Stimulated activated naive CD8-positive, alpha-beta T cell treated with anti-CD3 and anti-CD28 coated beads, Interleukin-15, Interleukin-2, amounts not matched to agents 100 U/mL and 50 U/mL, for 24 hours (primary cell): ENCODE measurements around the gene BHMT2.

Experiments used
- ATAC-seq: fragments of 150-1000 bp; cut with Tn5 transposase; one replicate; pipeline ENCODE4 v1.10.0; 2021
- DNase-seq: peaks from one replicate; pipeline ENCODE4 v3.0.0; 2021

Gene BHMT2

DNA sequence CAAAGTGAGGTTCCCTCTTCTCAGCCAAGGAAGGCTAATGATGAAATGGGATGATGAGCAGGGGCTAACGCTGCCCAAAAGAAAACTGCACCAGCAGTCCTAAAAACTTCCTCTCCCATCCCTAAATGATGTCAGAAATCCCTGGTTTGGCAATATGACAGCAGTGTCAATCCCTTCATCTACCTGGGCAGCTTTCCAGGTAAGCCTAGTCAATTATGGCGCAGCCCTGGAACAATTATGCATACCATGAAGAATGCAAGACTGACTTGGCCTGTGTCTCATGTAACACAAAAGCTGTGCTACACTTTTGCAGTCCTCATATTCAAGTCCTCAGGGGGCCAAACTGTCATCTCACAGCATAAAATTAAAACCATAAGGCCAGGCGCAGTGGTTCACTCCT is 7.1 kb upstream of the BHMT2 start:
- DNase-seq, result no peak
- no peak for ATAC-seq

DNA sequence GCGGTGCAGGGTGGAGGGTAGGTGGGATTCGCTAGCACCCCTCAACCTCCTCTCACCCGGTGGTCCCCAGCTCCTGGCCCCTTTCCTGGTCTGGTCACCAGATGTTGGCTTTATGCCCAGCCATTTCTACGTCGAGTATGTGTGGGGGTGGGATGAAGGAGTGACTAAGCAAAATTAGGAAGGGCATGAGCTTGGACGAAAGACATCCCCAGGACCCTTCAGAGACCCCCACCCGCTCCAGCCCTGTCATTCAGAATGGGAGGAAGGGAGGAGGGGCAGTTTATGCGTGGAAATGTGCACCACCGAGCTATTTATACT is 742 bp downstream of the BHMT2 start:
- ATAC-seq (no peak), DNase-seq (no peak)

DNA sequence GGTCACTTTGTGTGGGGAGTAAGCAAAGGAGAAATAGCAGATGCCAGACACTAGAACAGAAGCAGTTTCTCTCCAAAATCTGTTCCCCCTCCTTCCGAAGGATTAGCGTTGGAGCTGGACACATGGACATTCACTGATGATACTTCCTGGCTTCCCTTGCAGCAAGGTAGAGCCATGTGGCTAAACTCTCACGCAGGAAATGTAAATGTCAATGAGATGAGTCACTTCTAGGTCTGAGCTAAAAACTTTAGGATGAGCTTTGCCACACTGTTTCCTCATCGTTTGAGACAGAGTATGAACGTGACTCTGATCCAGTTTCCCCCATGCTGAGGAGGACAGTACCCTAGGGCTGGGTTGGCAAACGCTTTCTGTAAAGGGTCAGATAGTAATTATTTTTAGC is 5.1 kb downstream of the BHMT2 start:
- ATAC-seq (peak; percentile 65), DNase-seq (no peak)

DNA sequence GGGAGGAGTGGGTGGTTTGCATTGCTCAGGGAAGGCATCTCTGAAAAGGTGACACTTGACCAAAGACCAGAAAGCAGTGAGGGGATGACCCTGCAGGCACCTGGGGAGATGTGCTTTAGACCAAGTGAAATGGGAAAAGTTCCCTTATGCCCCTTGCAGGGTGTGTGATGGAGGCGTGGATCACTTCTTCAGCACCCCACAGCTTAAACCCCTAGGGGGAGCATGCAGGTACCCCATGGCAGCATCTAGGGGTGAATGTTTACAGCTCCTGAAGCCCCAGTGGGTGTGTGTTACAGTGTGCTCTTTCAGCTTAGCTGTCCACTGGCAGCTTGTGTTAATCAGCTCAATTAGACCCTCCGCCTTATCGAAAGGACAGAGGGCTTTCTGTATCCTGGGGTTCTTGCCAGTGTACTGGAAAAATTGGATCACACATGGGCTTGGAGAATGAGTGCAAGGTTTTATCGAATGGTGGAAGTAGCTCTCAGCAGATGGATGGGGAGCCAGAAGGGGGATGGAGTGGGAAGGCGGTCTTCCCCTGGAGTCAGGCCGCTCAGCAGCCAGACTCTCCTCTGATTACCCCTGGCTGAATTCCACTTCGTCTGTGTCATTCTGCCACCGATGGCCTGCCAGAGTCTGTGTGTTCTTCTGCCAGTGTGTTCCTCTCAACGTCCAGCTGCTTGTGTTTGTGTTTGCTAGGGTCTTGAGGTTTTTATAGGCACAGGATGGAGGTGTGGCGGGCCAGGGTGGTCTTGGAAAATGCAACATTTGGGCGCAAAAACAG is 6.3 kb downstream of the BHMT2 start:
- ATAC-seq (no peak), DNase-seq (no peak)

DNA sequence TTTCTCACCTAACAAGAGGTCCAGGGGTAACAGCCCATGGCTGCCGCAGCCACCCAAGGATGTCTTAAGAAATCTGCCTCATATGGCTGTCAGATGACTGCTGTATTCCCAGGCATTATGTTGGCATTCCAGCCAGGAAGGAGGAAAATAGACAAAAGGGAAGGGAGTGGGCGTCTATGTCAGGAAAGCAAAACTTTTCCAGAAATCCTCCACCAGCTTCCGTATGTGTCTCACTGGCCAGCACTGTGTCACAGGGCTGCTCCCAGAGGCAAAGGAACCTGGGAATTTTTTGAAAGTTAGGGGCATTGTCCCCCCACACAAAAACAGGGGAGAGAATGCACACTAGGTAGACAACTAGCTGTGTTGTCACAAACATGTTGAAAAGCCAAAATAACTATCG is 7.3 kb downstream of the BHMT2 start:
- DNase-seq (no peak), ATAC-seq (no peak)

DNA sequence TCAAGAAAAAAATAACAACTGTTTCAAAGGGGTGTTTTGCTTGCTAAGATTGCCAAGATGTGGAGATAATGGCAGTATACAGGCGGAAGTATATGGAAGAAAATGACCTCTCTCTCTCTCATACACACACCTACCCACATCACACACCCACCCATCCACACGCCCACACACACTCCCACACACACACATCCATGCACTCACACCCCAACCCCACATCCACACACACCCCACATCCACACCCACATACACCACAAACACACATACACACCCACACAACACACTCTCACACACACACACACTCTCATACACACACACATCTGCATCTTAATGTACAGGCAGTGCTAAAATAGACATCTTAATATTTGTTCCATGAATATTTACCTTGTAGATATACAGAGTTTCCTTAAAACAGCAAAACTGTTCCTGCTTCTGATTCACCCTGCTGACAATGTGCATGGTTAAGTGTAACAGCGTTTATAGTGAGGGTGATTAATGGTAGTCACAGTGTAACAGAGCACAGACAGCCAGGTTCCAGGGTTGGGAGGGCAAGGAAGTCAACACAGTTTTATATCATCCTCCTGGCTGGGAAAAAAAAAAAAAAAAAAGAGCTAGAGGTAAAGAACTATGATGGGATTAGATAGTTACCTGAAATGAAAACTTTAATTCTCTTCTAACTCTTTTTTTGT is 8.3 kb downstream of the BHMT2 start:
- DNase-seq (no peak), ATAC-seq (no peak)

DNA sequence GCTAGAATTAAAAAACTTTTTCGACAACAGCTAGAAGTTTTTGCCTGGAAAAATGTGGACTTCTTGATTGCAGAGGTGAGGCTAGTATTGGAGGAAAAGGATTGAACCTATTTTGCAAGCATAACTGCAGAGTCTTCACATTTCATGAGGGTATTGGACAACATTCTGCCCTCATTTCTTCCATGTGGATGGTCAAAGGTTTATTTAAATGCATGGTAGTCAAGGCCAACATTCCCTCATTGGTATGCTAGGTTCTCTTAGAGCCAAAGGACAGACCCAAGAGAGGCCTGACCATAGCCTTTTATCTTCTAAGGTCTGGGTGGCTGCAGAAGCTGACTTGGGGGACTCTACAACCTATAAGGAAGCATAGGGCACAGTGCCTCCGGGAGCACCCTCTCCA is 11.2 kb downstream of the BHMT2 start:
- ATAC-seq (no peak), DNase-seq (no peak)

DNA sequence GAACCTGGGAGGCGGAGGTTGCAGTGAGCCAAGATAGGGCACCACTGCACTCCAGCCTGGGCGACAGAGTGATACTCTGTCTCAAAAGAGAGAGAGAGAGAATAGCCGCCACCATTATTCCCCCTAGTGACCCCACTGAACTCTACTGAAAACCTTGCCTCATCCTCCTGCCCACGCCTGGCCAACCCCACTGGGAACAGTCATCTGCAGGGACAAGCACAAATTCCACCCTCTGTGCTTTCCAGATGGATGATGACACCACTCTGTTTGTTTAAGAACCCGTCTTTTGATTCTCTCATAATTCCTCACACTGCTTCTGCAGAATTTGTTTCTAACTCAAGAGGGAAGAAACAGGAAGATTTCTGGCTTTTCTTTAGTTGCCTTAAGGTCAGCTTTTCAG is 12.2 kb downstream of the BHMT2 start:
- DNase-seq (no peak), ATAC-seq (no peak)

DNA sequence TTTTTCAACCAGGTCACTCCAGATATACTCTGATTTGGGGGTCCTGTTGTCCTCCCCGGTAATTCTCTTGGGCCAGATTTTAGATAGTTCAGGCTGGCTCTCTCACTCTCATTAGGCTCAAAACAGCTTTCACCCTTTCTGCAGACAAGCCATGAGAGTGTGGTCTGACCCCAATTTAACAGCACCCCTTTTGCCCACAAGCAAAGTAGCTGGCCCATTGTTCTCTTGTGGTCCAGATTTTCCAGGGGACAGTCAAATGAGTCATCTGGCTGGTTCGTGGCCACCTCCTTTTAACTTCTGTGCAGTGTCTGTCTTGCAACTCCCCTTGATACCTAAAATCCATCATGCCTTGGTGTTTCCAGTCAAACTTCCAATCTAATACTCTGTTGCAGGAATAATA is 16.5 kb downstream of the BHMT2 start:
- DNase-seq, result no peak
- ATAC-seq, result no peak

DNA sequence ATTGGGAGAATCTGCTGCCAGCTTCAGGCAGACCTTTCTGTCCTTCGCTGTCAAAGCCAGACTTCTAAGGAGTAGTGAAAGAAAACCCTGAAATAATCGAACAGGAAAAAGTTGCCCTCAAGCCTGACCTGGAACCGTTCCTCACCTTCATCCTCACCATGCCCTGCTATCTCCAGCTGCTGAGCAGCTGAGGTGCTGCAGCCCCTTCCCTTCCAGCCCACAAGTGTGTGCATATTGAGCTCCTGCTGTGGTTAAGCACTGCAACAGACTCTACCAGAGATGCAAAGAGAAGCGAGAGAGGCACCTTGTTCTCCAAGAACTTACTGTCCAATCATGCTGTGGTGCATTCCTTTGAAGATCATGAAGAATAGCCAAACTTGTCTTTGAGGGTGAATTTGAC is 18.9 kb downstream of the BHMT2 start:
- DNase-seq (no peak), ATAC-seq (no peak)

DNA sequence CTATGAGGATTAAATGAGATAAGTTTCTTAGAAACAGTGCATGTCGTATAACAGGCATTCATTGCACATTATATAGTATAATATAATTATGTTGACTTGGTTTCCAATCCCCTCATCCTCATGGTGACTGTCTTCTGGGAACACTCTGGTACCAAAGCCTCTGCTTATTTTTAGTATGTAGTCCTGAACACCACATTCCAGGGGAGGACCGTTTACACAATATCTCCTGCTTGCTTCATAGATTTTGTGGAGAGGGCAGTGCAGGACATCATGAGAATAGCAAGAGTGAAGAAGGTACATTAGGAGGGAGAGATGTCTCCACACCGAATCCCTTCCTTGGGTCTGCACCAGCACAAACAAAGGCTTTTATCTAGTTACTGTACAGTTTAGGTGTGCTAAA is 21.5 kb downstream of the BHMT2 start:
- no peak for DNase-seq
- no peak for ATAC-seq

DNA sequence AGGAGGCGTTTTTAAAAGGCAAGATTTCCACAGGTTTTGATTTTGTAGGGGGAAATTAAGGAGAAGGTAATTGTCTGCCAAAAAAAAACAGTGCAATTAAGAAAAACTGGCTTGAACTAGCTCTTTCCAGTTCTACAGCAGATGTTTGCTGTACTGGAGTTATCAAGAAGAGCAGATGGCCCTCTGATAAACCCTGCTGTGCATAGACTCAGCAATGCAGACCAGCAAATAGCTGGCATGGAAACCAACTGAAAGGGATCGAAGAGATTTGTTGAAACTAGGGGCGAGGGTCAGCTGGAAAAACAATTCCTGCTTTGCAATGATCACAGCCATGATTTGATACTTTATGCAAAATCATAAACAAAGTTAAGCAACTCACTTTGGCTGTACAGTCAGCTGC is 24.2 kb downstream of the BHMT2 start:
- no peak for ATAC-seq
- DNase-seq, result no peak

DNA sequence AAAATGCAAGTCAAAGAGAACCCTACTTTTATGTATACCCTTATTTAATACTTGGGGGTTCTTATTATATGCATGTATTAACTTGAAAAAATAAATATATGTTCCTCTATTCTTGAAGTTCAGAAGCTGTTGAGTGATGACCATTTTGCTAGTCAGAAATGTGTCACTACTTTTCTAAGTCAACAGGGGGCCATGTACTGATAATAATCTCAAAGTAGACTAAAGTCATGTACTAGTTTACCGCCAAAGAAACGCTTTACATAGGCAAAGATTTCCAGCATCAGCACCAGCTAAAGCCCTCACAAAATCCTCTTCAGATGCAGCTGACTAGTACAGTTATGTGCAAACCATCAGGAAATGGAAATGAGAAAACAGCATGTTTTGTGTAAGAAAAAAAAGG is 36.3 kb downstream of the BHMT2 start:
- DNase-seq (no peak), ATAC-seq (no peak)

DNA sequence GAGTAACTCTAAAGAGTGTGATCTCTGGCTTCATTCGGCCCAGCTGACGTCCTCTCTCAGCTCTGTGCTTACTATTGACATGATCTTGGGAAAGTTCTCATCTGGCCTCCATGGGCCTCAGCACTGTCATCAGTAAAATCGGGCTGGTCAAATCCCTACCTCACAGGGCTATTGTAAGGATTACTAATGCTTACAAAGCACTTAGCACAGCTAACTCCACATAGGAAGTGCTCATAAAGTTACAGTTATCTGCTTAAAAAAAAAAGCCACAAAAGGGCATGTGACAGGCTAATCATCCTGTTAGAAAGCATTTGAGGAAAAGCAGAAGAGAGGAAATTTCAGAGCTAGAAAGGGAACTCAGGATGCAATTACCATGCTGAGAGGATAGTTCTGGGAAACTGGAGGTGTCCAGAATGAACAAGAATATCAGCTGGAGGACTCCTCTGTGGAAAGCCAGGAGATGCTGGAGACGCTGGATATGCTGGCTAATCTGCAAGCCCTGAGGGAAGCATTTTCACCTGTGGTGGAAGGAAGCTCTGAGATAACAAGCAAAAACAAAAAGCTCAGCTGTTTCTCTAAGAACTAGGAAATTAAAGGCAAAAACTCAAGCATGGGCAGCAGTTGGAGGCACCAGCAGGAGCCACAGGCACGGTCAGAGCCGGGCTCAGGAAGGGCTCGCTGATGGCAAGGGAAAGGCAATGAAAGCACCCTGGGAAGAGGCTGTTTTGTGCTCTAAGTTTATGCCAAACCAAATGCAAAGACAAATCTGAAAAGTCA is 37.6 kb downstream of the BHMT2 start:
- DNase-seq (no peak), ATAC-seq (no peak)

DNA sequence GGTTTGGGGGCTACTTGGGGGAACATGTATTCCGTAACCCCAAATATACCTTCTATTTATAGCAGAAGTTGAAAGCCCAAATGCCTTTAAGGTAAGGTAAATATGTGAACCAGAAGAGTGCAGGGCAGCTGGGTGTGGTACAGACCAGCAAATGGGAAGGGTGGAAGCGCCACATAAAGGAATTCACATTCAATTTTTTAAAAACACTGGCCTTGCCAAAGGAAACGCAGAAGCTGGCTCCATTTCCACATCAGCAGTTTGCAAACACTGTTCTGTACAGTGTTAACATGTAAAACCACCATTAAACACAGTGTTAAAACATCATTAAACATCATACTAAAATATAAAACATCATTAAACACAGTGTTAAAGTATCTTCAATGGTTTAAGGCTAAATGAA is 38.5 kb downstream of the BHMT2 start:
- ATAC-seq (no peak), DNase-seq (no peak)

DNA sequence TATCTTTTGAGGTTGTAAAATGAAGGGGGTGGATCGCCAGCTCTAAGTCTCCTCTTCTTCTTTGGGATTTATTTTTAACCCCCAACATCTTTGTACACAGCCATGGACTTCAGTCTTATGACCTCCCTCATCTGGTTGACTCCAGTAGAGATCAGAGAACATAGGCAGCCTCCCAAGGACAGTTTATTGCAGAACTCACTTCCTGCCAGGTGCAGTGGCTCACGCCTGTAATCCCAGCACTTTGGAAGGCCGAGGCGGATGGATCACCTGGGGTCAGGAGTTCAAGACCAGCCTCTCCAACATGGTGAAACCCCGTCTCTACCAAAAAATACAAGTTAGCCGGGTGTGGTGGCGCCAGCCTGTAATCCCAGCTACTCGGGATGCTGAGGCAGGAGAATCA is 39.2 kb downstream of the BHMT2 start:
- ATAC-seq (no peak), DNase-seq (no peak)

DNA sequence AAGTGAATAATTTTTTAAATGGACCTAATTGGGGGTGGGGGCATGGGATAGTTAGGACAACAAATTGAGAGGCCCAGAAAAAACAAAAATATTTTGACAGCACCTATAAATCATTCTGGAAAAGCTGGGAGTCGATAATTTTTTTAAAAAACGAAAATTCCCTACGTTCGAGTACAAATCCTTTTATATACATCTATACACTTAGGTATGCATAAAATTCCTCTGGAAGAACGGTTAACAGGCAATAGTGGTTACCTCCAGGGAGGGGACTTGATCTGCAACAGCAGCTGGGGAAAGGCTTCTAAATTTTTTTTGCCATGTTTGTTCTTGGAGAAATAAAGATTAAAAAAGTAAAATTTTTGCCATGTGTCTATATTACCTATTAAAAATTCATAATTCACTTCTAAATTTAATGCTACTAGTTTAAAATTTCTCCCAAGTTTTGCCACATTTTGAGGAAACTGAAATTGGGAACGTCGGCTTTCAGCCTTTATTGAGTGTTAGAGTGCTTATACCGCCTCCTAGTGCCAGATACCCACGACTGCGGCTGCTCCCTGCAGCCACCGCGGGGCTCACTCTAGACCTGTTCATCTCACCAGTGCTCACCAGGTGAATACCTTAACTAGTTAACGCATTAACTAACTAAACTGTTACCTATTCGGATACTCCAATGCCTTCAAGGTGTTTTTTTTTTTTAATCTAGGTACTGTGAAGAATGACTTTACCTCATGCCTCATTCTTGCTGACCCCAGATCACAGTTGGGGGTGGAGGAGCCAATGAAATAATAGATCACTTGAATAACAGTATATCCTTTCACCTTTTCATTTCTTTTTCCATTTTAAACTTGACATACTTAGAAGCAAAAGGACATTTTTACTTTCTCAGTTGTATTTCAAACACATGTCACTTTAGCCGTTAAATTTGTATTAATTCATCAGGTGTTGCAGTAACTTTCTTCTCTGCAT is 40.2 kb downstream of the BHMT2 start:
- peak; percentile 55 for ATAC-seq
- DNase-seq, result peak; percentile 40

DNA sequence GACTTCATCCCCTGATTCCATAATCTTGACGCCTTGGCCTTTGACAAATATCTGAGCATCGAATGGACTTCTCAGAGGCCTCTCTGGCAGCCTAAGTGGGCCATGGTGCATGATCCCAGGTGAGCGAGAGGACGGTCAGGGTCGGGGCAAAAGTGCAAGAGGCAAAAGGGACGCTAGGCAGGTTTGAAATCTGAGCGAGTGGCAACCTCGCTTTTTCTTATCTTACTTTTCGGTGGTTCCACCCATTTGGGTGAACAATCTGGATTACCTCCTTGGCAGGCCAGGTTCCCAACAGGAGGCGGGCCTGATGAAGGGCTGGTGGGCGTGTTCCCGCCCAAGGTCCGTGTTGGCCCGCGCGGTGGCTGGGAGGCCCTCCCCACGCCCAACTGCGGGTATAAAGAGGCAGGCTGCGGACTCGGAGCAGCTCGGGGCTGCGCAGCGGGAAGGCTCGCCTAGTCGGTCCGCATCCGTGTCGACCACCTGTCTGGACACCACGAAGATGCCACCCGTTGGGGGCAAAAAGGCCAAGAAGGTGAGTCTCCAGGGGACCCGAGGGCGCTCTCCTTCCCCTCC is 41.9 kb downstream of the BHMT2 start, which contains the start of gene BHMT:
Gene BHMT, plus strand, starts transcription at position 423 of the 573 bp plus-strand sequence. Its CDS starts 77 bp downstream, at position 500.
- DNase-seq (no peak), ATAC-seq (no peak)

DNA sequence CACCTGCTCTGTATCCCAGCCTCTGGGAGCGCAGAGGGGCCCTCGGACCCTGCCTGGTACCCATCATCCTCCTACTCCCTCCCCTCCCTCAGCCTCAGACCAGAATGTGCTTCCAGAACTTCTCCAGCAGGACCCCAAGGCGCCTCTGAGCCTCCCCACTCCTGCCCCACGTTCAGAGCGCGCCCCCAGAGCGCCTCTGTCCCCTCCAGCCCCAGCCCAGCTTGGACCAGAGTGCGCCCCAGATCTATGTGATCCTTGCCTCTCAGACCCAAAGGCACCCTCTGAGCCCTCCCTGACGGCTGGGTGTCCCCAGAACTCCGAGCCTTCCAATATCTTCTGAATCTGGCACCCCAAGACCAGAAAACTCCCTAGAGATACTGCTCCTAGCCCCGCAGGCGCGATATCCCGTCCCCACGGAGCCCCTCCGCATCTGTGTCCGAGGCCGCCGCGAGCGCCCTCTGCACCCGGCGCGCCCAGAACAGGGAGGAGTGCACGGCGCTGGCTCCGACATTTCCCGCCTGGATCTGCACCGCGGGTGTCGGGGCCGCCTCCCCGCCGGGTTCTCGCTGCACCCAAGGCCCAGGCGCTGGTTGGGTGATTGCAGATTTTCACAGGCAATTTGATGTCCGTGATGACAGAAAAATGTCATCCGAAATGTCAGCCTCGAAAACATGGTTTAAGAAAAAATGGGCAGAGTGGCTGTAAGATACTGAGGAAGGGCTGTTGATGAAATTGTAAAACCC is 42.6 kb downstream of the BHMT2 start:
- DNase-seq, result peak; percentile 9
- peak; percentile 23 for ATAC-seq

DNA sequence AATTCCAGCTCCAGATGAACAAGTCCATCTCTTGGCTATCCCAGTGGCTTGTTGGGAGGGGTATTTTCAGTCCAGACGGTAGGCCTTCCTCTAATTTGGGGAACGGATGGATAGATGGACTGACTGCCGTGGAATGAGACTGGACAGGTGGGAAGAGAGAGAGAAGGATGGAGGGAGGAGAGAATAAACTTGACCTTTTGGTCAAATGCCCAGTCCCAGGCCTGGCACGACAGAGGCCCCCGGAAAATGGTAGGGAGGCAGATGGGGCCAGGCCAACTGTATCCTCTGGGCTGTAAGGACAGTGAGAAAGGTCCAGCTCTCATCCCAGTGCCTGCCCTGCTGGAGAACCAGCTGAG is 43.1 kb downstream of the BHMT2 start:
- ATAC-seq, result no peak
- DNase-seq, result no peak

DNA sequence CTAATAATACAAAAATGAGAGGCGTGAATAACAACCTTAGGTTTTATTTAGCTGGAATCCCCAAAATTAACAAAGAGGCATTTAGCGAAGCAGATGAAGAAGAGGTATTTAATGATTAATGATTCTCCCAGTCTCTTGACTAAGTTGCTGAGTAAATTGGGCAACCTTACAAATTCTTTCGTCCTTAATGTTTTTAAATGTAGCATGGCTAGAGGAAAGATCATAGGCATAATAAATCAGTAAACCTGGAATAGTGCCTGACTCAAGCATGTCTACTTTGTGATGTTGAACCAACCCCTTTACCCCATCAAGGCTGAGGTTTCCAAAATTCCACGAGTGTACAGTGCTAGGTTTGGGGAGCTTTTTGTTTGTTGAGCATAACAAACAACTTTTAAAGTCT is 49.9 kb downstream of the BHMT2 start:
- ATAC-seq, result no peak
- no peak for DNase-seq
